NCI-H146 treated with DMSO at 0.1 percent for 48 hours (cell line): ENCODE results near the gene NDUFS3.
A peak's percentile ranks its signal among the peaks of the same experiment; 100 is the strongest.
"Not testable (repeated sequence)": the region's sequence is repeated elsewhere in the genome, so short reads cannot be mapped to it uniquely, and the experiment has no call there.

Experiments used
- DNase-seq: peaks from one replicate; lab custom pipeline; 2025; ENCODE audit not compliant: unreplicated experiment; lab: John Stamatoyannopoulos, UW

Gene NDUFS3

DNA sequence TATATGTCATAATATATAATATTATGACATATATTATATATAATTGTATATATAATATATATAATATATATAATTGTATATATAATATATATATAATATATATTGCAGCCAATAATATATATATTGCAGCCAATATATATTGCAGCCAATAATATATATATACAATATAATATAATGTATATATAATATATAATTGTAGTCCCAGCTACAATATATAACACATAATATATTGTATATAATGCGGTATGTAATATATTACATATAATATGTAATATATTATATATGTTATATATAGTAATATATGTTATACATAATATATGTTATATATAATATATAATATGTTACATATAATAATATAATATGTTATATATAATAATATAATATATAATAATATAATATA, 20.2 kb upstream of the NDUFS3 start:
- DNase-seq = no peak

DNA sequence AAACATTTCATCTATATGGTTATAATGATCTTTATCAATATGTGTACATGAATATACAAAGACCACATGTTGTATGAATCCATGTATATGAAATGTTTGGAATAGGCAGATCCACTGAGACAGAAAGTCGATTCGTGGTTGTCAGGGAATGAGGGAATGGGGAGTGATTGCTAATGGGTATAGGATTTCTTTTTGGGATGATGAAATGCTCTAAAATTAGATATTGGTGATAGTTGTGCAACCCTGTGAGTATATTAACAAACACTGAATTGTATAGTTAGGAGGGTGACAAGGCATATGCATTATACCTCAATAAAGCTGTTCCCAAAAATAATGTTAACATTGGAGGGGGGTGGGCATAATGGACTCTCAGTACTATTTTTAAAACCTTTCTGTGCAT, 18.4 kb upstream of the NDUFS3 start:
- DNase-seq = no peak

- not testable (repeated sequence) for DNase-seq
Measured at GRCh38 chr11:47562393-47562792, 16.5 kb upstream of the NDUFS3 start.

DNA sequence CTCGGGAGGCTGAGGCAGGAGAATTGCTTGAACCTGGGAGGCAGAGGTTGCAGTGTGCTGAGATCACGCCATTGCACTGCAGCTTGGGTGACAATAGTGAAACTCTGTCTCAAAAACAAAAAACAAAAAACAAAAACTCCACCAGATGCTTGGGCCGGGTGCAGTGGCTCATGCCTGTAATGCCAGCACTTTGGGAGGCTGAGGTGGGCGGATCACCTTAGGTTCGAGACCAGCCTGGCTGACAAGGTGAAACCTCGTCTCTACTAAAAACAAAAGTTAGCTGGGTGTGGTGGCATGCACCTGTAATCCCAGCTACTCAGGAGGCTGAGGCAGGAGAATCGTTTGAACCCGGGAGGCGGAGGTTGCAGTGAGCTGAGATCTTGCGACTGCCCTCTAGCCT, 14.5 kb upstream of the NDUFS3 start:
- DNase-seq = not testable (repeated sequence)

DNA sequence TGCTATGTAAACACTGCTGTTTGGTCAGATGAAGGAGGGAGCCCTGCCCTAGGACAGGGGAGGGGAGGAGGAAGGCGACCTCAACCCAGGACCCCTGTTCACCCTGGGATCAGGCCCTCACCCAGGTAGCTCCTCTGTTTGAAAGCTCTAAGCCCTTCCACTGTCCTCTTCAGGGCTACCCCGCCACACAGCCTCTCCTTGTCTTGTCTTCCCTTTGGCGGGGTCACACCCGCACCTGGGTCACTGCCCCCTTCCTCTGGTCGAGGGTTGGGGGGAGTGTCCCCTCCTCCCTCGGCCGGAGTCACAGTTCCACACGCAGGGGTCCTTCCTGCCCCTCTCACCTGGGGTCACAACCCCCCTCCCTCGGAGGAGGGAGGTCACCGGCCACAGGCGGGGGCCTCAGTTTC, 13.9 kb upstream of the NDUFS3 start:
- no peak for DNase-seq

- DNase-seq = peak; percentile 32
Measured at GRCh38 chr11:47565340-47566148, 13.3 kb upstream of the NDUFS3 start, which contains the start of gene PTPMT1. PTPMT1 (plus strand) TSS chr11:47565599; CDS start chr11:47565623, 24 bp downstream.

DNA sequence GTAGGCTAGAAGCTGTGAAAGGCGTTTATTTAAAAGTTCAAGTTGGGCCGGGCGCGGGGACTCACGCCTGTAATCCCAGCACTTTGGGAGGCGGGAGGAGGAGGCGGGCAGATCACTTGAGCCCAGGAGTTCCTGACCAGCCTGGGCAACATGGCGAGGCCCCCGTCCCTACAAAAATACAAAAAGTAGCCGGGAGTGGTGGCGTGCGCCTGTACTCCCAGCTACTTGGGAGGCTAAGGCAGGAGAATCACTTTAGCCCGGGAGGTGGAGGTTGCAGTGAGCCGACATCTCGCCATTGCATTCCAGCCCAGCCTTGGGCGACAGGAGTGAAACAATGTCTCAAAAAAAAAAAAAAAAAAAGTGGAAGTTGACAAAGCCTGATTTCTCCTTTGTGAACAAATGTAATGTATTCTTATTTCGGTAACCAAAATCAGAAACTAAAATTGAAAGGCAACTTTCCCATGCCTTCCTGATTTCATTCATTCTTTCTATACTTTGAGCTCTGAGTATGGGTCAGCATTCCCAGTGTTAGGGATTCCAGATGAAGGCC, 12.7 kb upstream of the NDUFS3 start:
- no peak for DNase-seq

DNA sequence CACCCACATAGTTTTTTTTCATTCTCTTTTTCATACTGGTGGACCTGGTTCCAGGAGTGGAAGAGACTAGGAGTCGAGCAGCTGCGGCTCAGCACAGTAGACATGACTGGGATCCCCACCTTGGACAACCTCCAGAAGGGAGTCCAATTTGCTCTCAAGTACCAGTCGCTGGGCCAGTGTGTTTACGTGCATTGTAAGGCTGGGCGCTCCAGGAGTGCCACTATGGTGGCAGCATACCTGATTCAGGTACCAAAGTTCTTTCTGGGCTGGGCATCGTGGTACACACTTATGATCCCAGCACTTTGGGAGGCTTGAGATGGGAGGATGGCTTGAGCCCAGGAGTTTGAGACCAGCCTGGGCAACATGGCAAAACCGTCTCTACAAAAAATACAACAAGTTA, 9.2 kb upstream of the NDUFS3 start:
- no peak for DNase-seq

GRCh38 chr11:47570651-47571356, 8.1 kb upstream of the NDUFS3 start:
- DNase-seq = no peak

GRCh38 chr11:47571357-47571729, 7.5 kb upstream of the NDUFS3 start:
- DNase-seq = no peak

DNA sequence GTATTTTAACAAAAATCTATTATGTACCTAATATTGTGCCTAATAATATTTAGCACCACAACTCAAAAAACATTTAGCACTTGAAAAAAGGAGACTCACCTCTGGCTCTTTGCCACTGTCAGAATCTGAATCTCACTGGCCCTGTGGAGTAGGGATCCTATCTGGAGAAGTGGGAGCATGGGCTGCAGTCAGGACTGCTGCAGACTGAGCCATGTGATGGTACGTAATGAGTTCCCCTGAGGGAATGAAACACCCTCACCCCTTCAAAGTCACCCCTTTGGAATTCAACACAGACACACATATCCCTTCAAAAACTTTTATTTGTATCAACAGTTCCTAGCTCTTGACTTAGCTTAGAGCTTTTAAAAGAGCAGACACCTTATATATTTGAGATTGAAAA, 7.0 kb upstream of the NDUFS3 start:
- DNase-seq = no peak

- no peak for DNase-seq
Measured at GRCh38 chr11:47572715-47573255, 6.1 kb upstream of the NDUFS3 start.

DNA sequence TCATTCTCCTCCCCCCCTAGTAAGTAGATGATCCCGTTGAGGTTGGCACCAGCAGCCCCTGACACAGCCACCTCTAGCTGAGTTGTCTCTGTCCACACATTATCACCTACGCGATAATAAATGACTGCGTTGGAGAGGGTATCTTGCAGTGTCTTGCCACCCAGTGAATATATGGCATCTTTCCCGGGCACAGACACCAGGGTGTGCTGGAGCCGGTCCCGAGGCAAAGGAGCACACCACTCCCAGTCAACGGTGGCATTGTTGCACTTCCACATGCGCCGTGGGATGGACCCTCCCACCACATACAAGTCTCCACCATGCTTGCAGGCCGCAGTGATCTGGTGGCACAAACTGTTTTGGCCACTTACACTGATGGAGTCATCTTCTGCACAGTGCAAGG, 5.6 kb upstream of the NDUFS3 start:
- no peak for DNase-seq

GRCh38 chr11:47577460-47578041, 1.3 kb upstream of the NDUFS3 start:
- DNase-seq = no peak

- no peak for DNase-seq
Measured at GRCh38 chr11:47583844-47584243, 5.0 kb downstream of the NDUFS3 start.

- no peak for DNase-seq
Measured at GRCh38 chr11:47586098-47586855, 7.4 kb downstream of the NDUFS3 start, which contains the start of gene FAM180B. FAM180B (plus strand) TSS chr11:47586678; CDS start chr11:47586769, 91 bp downstream.

DNA sequence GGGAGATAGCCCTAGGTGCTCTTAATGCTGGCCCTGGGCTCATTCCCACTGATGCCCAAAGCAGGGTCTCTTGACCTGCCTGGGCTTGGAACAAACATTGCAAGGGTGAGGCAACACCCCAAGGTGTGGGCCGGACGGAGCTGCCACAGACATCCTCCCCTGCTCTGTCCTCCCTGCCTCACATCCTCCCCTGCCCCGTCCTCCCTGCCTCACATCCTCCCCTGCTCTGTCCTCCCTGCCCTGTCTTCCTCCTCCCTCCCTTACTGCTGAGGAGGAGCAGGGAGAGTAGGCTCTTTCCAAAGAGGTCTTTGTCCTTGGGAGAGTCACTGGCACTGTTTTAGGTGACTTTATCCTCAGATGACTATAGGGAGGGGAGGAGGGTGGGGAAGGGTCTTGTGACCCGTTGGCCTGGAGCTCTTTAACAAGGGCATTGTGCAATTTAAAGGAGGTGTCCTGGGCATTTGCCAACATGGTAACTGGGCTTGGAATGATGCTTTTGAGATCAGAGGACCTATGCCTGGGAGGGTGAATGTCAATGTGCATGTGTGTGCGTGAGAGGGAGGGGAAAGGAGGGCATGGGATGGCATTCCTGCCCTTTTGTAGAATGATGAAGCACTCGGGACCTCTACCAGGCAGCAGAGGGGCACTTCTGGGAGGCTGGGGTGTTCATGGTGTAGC, 8.3 kb downstream of the NDUFS3 start:
- no peak for DNase-seq

GRCh38 chr11:47587723-47588326, 9.0 kb downstream of the NDUFS3 start:
- DNase-seq = no peak

DNA sequence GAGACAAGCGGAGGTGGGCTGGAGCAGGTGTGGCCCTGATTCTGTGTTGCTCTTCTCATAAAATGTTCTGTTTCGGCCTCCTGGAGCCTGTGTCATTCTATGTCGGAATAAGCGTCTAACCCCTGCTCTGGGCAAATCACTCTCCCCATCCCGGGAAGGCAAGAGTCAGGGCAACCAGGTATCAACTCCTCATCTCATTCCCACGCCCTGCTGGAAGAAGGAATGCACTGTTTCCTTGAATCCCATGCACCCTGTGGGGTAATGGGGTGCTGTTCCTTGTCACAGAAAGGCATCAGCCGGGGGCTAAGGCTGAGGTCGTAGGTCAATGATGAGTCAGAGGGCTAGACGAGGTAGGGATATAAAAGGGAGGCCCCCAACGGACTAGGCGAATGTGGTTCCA, 10.2 kb downstream of the NDUFS3 start:
- DNase-seq = no peak

GRCh38 chr11:47589584-47589976, 10.7 kb downstream of the NDUFS3 start:
- DNase-seq = no peak
